ENCODE measurements around the gene MAGIX. TPM values are rescaled to one million over a fixed set of nuclear protein-coding genes. Genes with fewer than 3 reads are reported as not detected.

MAGIX gene
- total and polyA plus RNA-seq, 2 of the 4 experiments (the other 2 are of a cell fraction), result 0.72 to 1.1 TPM

DNA sequence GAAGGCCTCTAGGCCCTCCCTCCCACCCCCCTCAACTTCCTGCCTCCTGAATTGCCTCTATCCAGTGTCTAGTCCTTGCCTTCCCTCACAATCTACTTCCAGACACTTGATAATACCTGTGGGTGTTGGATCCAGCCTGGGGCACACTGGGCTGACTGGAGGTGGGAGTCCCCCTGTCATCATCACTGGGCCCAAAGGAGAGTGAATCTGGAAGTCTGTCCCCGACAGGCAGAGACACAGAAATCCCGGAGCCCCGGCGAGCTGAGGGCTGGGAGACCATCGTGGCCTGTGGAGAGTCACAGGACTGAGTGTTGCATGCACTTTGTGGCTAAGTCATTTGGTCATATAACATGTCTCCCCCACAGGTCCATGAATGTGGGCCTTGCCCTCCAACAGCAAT is 45.8 kb downstream of the MAGIX start:
- BruUV-seq (replicated peaks), result no TSS peak
- Histone ChIP-seq H2AFZ (replicated peaks; ENCODE audit: low read length, poor library complexity) (no peak overlapping the region), H3K27me3 (ENCODE audit: control insufficient read depth, insufficient read depth, low read length) (peaks cover 13% of the 10 kb centered on the region), H4K91ac (ENCODE audit: insufficient read depth, low read depth, low read length) (no peak overlapping the region), H3K27ac (ENCODE audit: insufficient read depth, low read length) (no peak overlapping the region), H4K8ac (ENCODE audit: low read depth in 2 of 2, low read length in 2 of 2) (no peak overlapping the region), H3K9ac (ENCODE audit: low read depth, low read length) (no peak overlapping the region), H3K9me1 (ENCODE audit: insufficient read depth, low read length) (no peaks in the 10 kb centered on the region), H3K36me3 (ENCODE audit: control insufficient read depth, insufficient read depth, low read length) (no peaks in the 10 kb centered on the region), H2BK5ac (ENCODE audit: low read depth, low read length, poor library complexity, severe bottlenecking) (no peak overlapping the region), H3K4me1 (ENCODE audit: control insufficient read depth, insufficient read depth, low read length) (no peaks in the 10 kb centered on the region), H3K56ac (ENCODE audit: extremely low read depth, insufficient read depth, low read length) (no peak overlapping the region), H3K4me3 (ENCODE audit: insufficient read depth, low read depth, low read length) (no peak overlapping the region), H2AK5ac (ENCODE audit: low read depth, low read length) (no peak overlapping the region), H2BK20ac (ENCODE audit: low read depth, low read length) (no peak overlapping the region), H2BK120ac (ENCODE audit: low read depth, low read length) (no peak overlapping the region), H2AK9ac (replicated peaks; ENCODE audit: low read depth, low read length, poor library complexity) (no peak overlapping the region), H3K18ac (ENCODE audit: low read depth, low read length) (no peak overlapping the region), H2BK15ac (ENCODE audit: low read depth, low read length) (no peak overlapping the region), H3K4me2 (ENCODE audit: low read depth, low read length) (no peak overlapping the region), H3K9me3 (ENCODE audit: control insufficient read depth, insufficient read depth, low read length) (no peaks in the 10 kb centered on the region; the same call in 1 of the 2 replicates), H3K79me1 (ENCODE audit: low read depth in 1 of 2, low read length in 2 of 2) (no peaks in the 10 kb centered on the region), H3K14ac (replicated peaks; ENCODE audit: low read depth, low read length) (no peak overlapping the region), H4K20me1 (ENCODE audit: insufficient read depth, low read length) (no peaks in the 10 kb centered on the region), H3K4ac (ENCODE audit: low read depth, low read length) (no peak overlapping the region), H4K5ac (ENCODE audit: low read depth, low read length) (no peak overlapping the region), H3K23ac (ENCODE audit: low read depth, low read length) (no peak overlapping the region)
- in situ Hi-C loops (cut with MboI; ENCODE audit: low sequenced_read_pairs), result no loop called here
- WGBS, 2 experiments (ENCODE audit: extremely low coverage in 2 of 2, insufficient read length in 1 of 2), result no CpG with 5 or more reads among the region's 5 CpGs
- DNase-seq (no peak), ATAC-seq (ENCODE audit: low read depth) (no peak)
- POLR2A ChIA-PET (ENCODE audit: unreplicated experiment), result no interaction called here
- no peak for TF ChIP-seq BHLHE40 (IDR thresholded peaks at IDR 0.05; ENCODE audit: low read depth, low read length)
- TF ChIP-seq CEBPB (IDR thresholded peaks at IDR 0.05; ENCODE audit: low read depth, low read length), result no peak
- TF ChIP-seq RCOR1 (IDR thresholded peaks at IDR 0.05; ENCODE audit: insufficient replicate concordance, low read length), result no peak
- TF ChIP-seq, protein P1, sequence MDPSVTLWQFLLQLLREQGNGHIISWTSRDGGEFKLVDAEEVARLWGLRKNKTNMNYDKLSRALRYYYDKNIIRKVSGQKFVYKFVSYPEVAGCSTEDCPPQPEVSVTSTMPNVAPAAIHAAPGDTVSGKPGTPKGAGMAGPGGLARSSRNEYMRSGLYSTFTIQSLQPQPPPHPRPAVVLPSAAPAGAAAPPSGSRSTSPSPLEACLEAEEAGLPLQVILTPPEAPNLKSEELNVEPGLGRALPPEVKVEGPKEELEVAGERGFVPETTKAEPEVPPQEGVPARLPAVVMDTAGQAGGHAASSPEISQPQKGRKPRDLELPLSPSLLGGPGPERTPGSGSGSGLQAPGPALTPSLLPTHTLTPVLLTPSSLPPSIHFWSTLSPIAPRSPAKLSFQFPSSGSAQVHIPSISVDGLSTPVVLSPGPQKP (IDR thresholded peaks at IDR 0.05; ENCODE audit: borderline replicate concordance, low read depth, low read length), result no peak
- TF ChIP-seq MAFK (IDR thresholded peaks at IDR 0.05; ENCODE audit: low read depth, low read length), result no peak
- TF ChIP-seq POLR2A (IDR thresholded peaks at IDR 0.05; ENCODE audit: low read depth, low read length), result no peak
- dilution Hi-C loops (cut with HindIII; ENCODE audit: low sequenced_read_pairs, unreplicated experiment), result no loop called here
- CTCF ChIA-PET, result interaction anchor here (0.6 kb wide), 1 partner anchor 76 kb away, joined by 4 read pairs; no protein-coding TSS in a partner anchor
- intact Hi-C loops (cut with micrococcal nuclease), result no loop called here
